NCI-H1930 (cell line): Measurements from ENCODE around the gene ECT2.
"Not testable (repeated sequence)": the region's sequence is repeated elsewhere in the genome, so short reads cannot be mapped to it uniquely, and the experiment has no call there.

Experiments used
- DNase-seq, 2 experiments: peaks; one replicate each; lab custom pipeline; 2025; lab: John Stamatoyannopoulos, UW

ECT2 gene, protein sequence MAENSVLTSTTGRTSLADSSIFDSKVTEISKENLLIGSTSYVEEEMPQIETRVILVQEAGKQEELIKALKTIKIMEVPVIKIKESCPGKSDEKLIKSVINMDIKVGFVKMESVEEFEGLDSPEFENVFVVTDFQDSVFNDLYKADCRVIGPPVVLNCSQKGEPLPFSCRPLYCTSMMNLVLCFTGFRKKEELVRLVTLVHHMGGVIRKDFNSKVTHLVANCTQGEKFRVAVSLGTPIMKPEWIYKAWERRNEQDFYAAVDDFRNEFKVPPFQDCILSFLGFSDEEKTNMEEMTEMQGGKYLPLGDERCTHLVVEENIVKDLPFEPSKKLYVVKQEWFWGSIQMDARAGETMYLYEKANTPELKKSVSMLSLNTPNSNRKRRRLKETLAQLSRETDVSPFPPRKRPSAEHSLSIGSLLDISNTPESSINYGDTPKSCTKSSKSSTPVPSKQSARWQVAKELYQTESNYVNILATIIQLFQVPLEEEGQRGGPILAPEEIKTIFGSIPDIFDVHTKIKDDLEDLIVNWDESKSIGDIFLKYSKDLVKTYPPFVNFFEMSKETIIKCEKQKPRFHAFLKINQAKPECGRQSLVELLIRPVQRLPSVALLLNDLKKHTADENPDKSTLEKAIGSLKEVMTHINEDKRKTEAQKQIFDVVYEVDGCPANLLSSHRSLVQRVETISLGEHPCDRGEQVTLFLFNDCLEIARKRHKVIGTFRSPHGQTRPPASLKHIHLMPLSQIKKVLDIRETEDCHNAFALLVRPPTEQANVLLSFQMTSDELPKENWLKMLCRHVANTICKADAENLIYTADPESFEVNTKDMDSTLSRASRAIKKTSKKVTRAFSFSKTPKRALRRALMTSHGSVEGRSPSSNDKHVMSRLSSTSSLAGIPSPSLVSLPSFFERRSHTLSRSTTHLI

GRCh38 chr3:172750368-172751174 is at the start of gene ECT2:
Gene ECT2 (plus strand): TSS chr3:172750726. CDS start chr3:172754531, 3,805 bp downstream.
- peak; percentile 97 to 98 for DNase-seq

DNA sequence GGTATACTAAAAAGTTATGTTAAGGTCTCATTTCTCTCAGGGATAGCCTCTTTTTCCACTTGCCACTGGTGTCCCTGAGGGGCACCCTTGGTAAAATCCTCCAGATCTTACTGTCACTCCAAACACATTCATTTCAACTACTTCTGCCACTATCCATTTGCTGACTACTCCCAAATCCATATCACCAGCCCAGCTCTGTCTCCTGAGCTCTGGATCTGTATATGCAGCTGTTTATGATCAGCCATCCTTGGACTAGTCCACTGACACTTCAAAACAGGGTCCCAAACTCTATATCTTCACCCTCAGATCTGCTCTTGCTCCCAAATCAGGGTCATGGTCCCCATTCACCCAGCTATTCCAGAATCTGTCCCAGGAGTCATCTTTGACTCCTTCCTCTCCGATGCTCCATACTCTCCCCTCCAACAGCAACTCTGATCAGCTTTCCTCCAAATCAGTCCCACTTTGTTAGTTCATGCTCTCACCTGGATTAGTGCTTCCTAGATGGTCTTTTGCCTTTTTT is 49.5 kb upstream of the ECT2 start:
- DNase-seq, result no peak

- no peak for DNase-seq
Measured at GRCh38 chr3:172701751-172702150, 48.8 kb upstream of the ECT2 start.

DNA sequence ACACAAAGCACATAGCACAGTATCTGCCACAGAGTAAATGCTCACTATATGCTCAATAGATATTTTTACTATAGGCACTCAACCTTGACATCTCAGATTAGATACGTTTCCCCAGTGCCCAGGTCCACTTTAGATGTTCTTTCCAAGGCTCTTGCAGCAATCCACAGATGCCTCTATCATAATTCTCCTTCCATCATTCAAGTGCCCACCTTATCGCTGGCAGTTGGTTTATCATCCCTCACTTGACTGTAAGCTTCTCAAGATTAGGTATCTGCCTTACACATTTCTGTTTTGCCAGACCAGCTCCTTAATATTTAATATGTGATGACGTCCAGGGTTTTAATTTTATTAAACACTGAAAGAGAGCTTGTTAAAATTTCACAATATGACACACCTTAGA is 48.3 kb upstream of the ECT2 start:
- DNase-seq, result no peak

GRCh38 chr3:172702731-172703130 is 47.8 kb upstream of the ECT2 start:
- not testable (repeated sequence) for DNase-seq

GRCh38 chr3:172704001-172704400 is 46.5 kb upstream of the ECT2 start:
- no peak for DNase-seq

- no peak for DNase-seq
Measured at GRCh38 chr3:172705170-172705569, 45.4 kb upstream of the ECT2 start.

- DNase-seq, result no peak
Measured at GRCh38 chr3:172707030-172707429, 43.5 kb upstream of the ECT2 start.

DNA sequence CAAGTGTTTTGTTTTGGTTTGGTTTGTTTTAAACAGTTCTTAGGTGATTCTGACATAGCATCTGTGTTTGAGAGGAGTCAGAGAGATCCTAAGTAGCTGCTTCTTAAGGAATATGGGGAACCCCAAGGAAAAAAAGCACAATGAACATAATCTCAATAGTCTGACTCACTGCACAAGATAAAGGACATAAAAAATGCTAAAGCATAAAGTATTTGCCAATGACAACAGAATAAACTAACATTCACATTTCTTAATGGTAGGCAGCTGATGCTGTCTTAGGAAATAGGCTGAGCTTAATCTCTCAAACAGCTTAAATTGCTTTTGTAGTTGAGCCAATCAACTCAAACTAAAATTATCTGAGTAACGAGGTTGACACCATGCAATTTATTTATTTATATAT is 42.6 kb upstream of the ECT2 start:
- no peak for DNase-seq

DNA sequence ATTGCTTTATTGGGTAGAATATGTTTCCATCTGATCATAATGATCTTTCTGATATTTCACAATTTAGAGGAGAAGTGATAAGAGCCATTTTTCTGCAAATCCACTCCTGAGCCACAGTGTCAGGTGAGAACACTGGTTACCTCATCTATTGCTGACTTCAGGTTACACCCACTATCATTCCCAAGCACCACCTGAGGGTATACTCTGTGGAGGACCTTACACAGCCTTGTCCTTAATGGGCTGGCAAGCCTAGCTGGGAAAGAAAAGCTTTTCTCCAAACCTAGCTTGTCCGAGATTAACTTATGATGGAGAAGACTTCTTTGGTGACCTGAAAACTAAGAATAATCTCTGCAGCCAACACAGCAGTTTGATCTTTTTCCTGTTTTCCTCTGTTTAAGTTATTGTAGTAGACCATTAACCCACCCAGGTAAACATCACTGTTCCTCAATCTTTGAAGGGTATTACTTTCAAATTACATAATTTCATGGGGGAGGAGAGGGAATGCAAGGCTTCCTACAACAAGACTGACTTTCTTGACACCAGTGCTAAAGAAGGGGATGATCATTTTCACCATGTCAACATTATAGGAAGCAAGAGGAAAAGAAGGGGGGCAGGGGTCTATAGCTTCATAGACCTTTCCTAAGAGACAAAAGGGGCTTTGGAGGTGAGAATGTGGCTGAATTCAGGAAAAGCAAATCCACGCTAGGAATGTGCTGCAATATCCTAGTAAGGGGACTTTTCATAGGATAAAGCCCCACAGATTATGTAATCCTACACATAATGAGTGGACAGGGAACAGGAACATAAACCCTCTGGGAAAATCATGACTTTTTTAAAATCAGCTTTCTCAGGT is 41.4 kb upstream of the ECT2 start:
- no peak for DNase-seq

- no peak for DNase-seq
Measured at GRCh38 chr3:172709774-172710663, 40.5 kb upstream of the ECT2 start.

GRCh38 chr3:172710664-172711453 is 39.7 kb upstream of the ECT2 start, which contains the start of gene NCEH1:
Gene NCEH1 (minus strand): TSS chr3:172711067. CDS start chr3:172710984, 83 bp downstream.
- peak; percentile 76 to 78 for DNase-seq

- no peak for DNase-seq
Measured at GRCh38 chr3:172711454-172711795, 39.1 kb upstream of the ECT2 start.

DNA sequence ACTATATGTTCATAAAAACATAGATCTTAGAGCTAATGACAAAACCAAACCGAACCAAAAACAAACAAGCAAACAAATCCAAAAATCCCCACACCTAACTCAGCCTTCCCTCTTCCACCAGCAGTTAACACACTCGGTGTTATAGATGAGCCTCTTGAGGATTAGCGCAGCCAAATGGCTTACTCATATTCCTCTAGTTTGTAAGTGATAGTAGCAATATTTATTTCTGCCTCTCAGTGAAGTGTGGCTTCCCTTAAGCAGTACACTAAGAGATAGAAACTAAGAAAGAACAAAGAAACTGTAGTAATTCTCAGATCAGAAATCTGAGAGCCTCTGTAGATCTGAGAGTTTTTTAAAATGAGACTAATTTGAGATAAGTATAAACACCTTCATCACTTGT is 37.2 kb upstream of the ECT2 start:
- DNase-seq, result no peak

- DNase-seq, result no peak
Measured at GRCh38 chr3:172716476-172716875, 34.0 kb upstream of the ECT2 start.

DNA sequence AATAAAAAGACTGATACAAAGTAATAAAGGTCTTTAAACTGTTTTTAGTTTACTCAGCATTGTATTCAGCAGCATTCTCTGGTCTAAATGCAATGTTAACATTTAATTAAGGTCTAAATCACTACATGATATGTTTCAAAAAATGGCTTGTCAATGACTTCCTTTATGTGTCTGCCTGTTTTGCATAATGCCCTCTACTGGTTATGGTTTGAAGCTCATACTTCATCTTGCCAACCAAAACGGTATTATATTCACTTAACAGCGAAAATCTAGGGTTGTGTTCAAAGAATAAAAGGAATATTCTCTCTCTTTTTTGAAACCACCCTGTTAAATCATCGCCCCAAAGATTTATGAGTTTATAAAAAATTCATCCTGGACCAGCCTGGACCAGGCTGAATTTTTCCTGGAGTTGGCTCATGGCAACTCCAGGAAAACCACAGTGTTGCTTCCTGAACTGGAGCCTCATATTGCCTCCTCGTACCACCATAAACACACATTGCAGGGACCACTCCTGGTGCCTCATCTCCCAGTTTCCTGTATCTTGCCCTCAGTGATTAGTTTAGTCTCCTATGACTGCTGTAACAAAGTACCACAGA is 32.9 kb upstream of the ECT2 start:
- DNase-seq, result no peak

DNA sequence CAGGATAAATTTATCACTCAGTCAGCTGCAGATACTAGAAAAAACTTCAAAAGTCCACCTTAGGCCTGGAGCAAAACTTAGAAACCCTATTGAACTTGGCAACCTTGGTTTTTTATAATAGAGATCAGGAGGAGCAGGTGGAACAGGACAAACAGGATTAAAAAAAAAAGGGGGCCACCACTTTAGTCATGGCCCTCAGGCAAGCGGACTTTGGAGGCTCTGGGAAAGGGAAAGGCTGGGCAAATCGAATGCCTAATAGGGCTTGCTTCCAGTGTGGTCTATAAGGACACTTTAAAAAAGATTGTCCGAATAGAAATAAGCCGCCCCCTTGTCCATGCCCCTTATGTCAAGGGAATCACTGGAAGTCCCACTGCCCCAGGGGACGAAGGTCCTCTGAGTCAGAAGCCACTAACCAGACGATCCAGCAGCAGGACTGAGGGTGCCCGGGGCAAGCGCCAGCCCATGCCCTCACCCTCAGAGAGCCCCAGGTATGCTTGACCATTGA is 27.9 kb upstream of the ECT2 start:
- DNase-seq, result not testable (repeated sequence)

GRCh38 chr3:172726380-172726779 is 24.1 kb upstream of the ECT2 start:
- DNase-seq, result no peak
